ENCODE data around the gene EXOC4.

- no peak for TF ChIP-seq CTCF (conservative IDR thresholded peaks at IDR 0.05 in 1 of 2, IDR thresholded peaks at IDR 0.05 in 1 of 2; ENCODE audit: low read depth in 1 of 2, low read length in 2 of 2)
- no peak for TF ChIP-seq EZH2 (IDR thresholded peaks at IDR 0.05; ENCODE audit: low read length, missing control alignments)
Measured at GRCh38 chr7:134051020-134051419, 798.1 kb downstream of the EXOC4 start.

Measured in fibroblast of lung (primary cell).